ENCODE results near the gene ZNF354C. TPM values are rescaled to one million over a fixed set of nuclear protein-coding genes. Genes with fewer than 3 reads are reported as not detected.

Gene ZNF354C
- total RNA-seq, 6 experiments from 2014 or later: 3.5 to 4.8 (median 4.4) TPM

DNA sequence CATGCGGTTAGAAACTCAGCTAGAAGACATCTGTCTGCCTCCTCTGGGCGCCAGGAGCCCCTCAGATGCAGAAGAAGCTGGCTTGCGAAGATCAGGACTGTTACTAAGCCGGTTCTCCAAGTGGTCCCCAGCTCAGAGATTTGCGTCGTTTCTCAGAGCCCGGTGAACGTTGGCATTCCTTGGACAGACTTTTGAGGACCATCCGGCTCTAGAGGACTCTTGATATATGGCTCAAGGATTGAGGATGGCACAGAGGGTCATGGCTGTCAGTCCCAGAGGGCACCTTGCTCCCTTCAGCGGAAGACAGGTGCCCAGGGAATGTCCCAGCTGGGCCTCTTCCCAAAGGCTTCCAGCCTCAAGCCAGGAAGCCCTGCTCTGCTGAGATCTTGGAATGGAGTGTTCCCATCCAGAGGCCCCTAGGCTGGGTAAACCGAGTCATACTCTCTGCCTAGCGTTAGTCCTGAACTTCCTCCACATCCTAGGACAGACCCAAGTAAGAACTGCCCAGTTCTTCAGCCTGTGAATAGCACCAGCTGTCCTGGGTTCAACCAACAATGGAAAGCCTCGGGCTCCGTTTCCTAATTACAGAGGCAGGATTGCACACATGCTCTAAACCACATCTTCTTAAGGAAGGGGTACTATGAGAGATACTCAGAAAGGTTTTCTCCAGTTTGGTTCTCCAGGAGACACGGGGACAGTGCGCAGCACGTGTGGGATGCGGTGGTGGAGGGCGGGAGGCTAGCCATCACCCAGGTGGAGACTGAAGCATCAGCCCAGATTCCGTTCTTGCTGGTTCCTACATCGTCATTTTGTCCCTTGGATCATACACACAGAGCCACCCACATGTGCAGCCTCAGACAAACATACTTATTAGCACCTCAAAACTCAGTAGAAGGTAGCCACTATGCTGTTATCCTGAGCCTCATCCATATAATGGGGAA lies 51.4 kb downstream of the ZNF354C start:
- Mint-ChIP-seq H3K27me3 (ENCODE audit: insufficient read depth) (peaks cover 3% of the 10 kb centered on the region), H3K4me3 (no peak overlapping the region), H3K9me3 (peaks cover 33% of the 10 kb centered on the region), H3K4me1 (ENCODE audit: low read depth) (no peaks in the 10 kb centered on the region), H3K27ac (no peak overlapping the region), H3K36me3 (ENCODE audit: low read depth) (peaks cover 64% of the 10 kb centered on the region)
- DNase-seq: no peak
- TF ChIP-seq, protein P1, sequence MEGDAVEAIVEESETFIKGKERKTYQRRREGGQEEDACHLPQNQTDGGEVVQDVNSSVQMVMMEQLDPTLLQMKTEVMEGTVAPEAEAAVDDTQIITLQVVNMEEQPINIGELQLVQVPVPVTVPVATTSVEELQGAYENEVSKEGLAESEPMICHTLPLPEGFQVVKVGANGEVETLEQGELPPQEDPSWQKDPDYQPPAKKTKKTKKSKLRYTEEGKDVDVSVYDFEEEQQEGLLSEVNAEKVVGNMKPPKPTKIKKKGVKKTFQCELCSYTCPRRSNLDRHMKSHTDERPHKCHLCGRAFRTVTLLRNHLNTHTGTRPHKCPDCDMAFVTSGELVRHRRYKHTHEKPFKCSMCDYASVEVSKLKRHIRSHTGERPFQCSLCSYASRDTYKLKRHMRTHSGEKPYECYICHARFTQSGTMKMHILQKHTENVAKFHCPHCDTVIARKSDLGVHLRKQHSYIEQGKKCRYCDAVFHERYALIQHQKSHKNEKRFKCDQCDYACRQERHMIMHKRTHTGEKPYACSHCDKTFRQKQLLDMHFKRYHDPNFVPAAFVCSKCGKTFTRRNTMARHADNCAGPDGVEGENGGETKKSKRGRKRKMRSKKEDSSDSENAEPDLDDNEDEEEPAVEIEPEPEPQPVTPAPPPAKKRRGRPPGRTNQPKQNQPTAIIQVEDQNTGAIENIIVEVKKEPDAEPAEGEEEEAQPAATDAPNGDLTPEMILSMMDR (IDR thresholded peaks at IDR 0.05): no peak

- Mint-ChIP-seq H3K36me3 (ENCODE audit: low read depth) (peaks cover 57% of the 10 kb centered on the region), H3K27me3 (ENCODE audit: insufficient read depth) (peaks cover 3% of the 10 kb centered on the region), H3K9me3 (peaks cover 27% of the 10 kb centered on the region), H3K4me1 (ENCODE audit: low read depth) (no peaks in the 10 kb centered on the region), H3K27ac (no peak overlapping the region), H3K4me3 (no peak overlapping the region)
- no peak for DNase-seq
- TF ChIP-seq, protein P1 (IDR thresholded peaks at IDR 0.05): no peak
Measured at GRCh38 chr5:179112469-179113142, 52.4 kb downstream of the ZNF354C start.

GRCh38 chr5:179113143-179113530 lies 53.0 kb downstream of the ZNF354C start:
- TF ChIP-seq, protein P1 (IDR thresholded peaks at IDR 0.05): no peak
- no peak for DNase-seq
- peaks cover 24% of the 10 kb centered on the region for H3K9me3 Mint-ChIP-seq
- no peak overlapping the region for H3K4me3 Mint-ChIP-seq
- no peak overlapping the region for H3K27ac Mint-ChIP-seq
- H3K27me3 Mint-ChIP-seq (ENCODE audit: insufficient read depth): peaks cover 3% of the 10 kb centered on the region
- peaks cover 57% of the 10 kb centered on the region for H3K36me3 Mint-ChIP-seq (ENCODE audit: low read depth)
- H3K4me1 Mint-ChIP-seq (ENCODE audit: low read depth): no peaks in the 10 kb centered on the region

DNA sequence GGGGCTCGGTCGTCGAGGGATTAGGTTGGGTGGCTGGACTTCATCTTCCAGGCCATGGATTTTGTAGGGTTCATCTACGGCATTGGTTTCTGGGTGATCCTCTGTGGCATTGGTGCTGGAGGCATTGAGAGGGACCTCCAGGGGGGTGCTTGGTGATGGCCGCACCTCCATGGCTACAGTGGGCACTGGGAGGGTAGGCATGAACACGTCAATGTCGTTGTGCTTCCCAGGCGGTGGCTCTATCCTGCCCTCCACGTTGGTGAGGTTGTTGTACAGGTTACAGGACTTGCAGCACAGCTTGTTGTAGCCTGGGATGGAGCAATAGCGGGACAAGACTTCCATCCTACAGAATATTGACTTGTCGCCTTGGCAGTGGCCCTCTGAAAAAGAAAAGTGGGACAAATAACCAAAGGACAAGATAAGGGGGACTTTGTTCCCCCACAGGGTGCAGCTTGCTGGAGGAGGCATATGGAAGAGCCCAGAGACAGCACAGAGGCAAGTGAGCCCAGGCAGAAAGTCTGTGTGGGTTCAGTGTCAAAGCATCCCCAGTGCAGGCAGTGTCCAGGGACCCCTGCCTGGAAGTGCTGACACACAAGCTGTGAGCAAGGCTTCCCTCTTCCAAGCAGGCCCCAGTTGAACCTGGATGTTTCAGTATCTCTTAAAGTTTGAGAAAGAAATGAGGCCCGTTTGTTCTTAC lies 53.9 kb downstream of the ZNF354C start:
- no peak for DNase-seq
- H3K4me3 Mint-ChIP-seq: no peak overlapping the region
- peaks cover 63% of the 10 kb centered on the region for H3K36me3 Mint-ChIP-seq (ENCODE audit: low read depth)
- no peak overlapping the region for H3K27ac Mint-ChIP-seq
- peaks cover 24% of the 10 kb centered on the region for H3K9me3 Mint-ChIP-seq
- no peaks in the 10 kb centered on the region for H3K4me1 Mint-ChIP-seq (ENCODE audit: low read depth)
- TF ChIP-seq, protein P1 (IDR thresholded peaks at IDR 0.05): no peak
- H3K27me3 Mint-ChIP-seq (ENCODE audit: insufficient read depth): peaks cover 3% of the 10 kb centered on the region

GRCh38 chr5:179114756-179115155 lies 54.6 kb downstream of the ZNF354C start:
- Mint-ChIP-seq H3K9me3 (peaks cover 24% of the 10 kb centered on the region), H3K4me3 (no peak overlapping the region), H3K27ac (no peak overlapping the region), H3K27me3 (ENCODE audit: insufficient read depth) (peaks cover 3% of the 10 kb centered on the region), H3K4me1 (ENCODE audit: low read depth) (no peaks in the 10 kb centered on the region), H3K36me3 (ENCODE audit: low read depth) (peaks cover 61% of the 10 kb centered on the region)
- TF ChIP-seq, protein P1 (IDR thresholded peaks at IDR 0.05): no peak
- DNase-seq: no peak

Measured in HFFc6 (cell line).